Loucy (cell line): ENCODE results near the gene MAP2K4.

Experiments used
- EZH2phosphoT487 ChIP-seq: fragments of 200-600 bp; IDR thresholded peaks from 2 replicates; pipeline ENCODE4 v1.6.1; 2018; ENCODE audit warnings: antibody characterized with exemption, mild to moderate bottlenecking, moderate library complexity, borderline replicate concordance
- TF ChIP-seq, protein P1 (sequence below): fragments of 200-600 bp; sonication (generic); conservative IDR thresholded peaks from 2 replicates; pipeline ENCODE4 v1.5.1; 2014; ENCODE audit warnings: mild to moderate bottlenecking, antibody characterized with exemption, low read length

- TF ChIP-seq, protein P1, sequence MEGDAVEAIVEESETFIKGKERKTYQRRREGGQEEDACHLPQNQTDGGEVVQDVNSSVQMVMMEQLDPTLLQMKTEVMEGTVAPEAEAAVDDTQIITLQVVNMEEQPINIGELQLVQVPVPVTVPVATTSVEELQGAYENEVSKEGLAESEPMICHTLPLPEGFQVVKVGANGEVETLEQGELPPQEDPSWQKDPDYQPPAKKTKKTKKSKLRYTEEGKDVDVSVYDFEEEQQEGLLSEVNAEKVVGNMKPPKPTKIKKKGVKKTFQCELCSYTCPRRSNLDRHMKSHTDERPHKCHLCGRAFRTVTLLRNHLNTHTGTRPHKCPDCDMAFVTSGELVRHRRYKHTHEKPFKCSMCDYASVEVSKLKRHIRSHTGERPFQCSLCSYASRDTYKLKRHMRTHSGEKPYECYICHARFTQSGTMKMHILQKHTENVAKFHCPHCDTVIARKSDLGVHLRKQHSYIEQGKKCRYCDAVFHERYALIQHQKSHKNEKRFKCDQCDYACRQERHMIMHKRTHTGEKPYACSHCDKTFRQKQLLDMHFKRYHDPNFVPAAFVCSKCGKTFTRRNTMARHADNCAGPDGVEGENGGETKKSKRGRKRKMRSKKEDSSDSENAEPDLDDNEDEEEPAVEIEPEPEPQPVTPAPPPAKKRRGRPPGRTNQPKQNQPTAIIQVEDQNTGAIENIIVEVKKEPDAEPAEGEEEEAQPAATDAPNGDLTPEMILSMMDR = no peak
- no peak for TF ChIP-seq EZH2phosphoT487
Observed at GRCh38 chr17:12048843-12049473, 28.3 kb downstream of the MAP2K4 start.
